Gastroesophageal sphincter (tissue), 3 donors: Measurements from ENCODE around the gene CLMP.

ENCODE experiments used
- POLR2A ChIP-seq, 2 donors: fragments of 450-650 bp; IDR thresholded peaks; one replicate each; pipeline ENCODE4 v1.6.1; 2017; ENCODE audit warnings: antibody characterized with exemption in 2 of 2, mild to moderate bottlenecking in 2 of 2, moderate library complexity in 1 of 2
- TF ChIP-seq, protein P1 (sequence below), 4 experiments: fragments of 200-600 bp in 2 of 4; fragments of 450-650 bp in 2 of 4; sonication (generic) in 1 of 4; IDR thresholded peaks; one replicate each; pipeline ENCODE4 v1.5.1; 2017 to 2019; ENCODE audit warnings: antibody characterized with exemption in 4 of 4, mild to moderate bottlenecking in 2 of 4, moderate library complexity in 2 of 4

DNA sequence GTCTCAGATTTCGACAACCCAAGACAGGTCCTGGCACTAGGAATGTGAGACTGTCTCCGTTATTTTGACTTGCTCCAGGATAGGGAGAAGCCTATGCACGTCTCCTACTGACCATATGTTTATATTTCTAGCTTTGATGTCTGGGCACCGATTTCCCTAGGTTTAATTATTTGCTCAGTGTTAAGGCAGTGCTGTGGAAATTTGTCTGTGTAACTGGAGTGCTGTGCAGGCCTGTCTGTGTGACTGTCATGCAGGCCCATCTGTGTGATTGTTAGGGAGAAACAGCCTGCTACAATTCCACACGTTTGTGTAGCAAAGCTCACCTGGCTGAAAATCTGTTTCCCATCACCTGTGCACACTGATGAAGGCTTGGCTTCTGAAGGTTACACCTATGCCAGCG lies 103.5 kb downstream of the CLMP start:
- TF ChIP-seq, protein P1, sequence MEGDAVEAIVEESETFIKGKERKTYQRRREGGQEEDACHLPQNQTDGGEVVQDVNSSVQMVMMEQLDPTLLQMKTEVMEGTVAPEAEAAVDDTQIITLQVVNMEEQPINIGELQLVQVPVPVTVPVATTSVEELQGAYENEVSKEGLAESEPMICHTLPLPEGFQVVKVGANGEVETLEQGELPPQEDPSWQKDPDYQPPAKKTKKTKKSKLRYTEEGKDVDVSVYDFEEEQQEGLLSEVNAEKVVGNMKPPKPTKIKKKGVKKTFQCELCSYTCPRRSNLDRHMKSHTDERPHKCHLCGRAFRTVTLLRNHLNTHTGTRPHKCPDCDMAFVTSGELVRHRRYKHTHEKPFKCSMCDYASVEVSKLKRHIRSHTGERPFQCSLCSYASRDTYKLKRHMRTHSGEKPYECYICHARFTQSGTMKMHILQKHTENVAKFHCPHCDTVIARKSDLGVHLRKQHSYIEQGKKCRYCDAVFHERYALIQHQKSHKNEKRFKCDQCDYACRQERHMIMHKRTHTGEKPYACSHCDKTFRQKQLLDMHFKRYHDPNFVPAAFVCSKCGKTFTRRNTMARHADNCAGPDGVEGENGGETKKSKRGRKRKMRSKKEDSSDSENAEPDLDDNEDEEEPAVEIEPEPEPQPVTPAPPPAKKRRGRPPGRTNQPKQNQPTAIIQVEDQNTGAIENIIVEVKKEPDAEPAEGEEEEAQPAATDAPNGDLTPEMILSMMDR (IDR thresholded peaks at IDR 0.05) = no peak
- TF ChIP-seq POLR2A (IDR thresholded peaks at IDR 0.05) = no peak
